A549 (cell line): ENCODE results near the gene ACAD11.

Experiments
- BHLHE40 ChIP-seq: IDR thresholded peaks from 2 replicates; pipeline ENCODE4 v1.6.1; 2012; ENCODE audit warnings: low read depth, low read length, inconsistent platforms
- CEBPB ChIP-seq, 2 experiments: fragments of >200 bp in 1 of 2; sonication (Bioruptor Twin) in 1 of 2; formaldehyde crosslinking in 1 of 2; IDR thresholded peaks; 2 replicates each; pipeline ENCODE4 v1.6.1; 2012 to 2016
- CHD2 ChIP-seq: fragments of 150-350 bp; IDR thresholded peaks from 2 replicates; pipeline ENCODE4 v1.6.1; 2014; ENCODE audit warnings: low read length; ENCODE audit not compliant: partially characterized antibody
- CHD4 ChIP-seq: fragments of 200-600 bp; sonication (generic); IDR thresholded peaks from 2 replicates; pipeline ENCODE4 v1.6.1; 2016; ENCODE audit warnings: antibody characterized with exemption, mild to moderate bottlenecking, borderline replicate concordance
- EP300 ChIP-seq, 2 experiments: fragments of >200 bp; sonication (Bioruptor Twin); formaldehyde crosslinking; IDR thresholded peaks; 2 replicates in 1 of 2; 3 replicates in 1 of 2; pipeline ENCODE4 v1.6.1; 2016 to 2017
- ESRRA ChIP-seq: fragments of 150-350 bp; IDR thresholded peaks from 2 replicates; pipeline ENCODE4 v1.6.1; 2014; ENCODE audit warnings: mild to moderate bottlenecking, low read length, borderline replicate concordance
- HEYL ChIP-seq: fragments of 250-450 bp; sonication (Bioruptor Pico); IDR thresholded peaks from 2 replicates; pipeline ENCODE4 v1.8.0; 2021; ENCODE audit warnings: mild to moderate bottlenecking, moderate library complexity
- MAFK ChIP-seq: fragments of 450-650 bp; IDR thresholded peaks from 2 replicates; pipeline ENCODE4 v1.6.1; 2014; ENCODE audit not compliant: partially characterized antibody
- MAX ChIP-seq: IDR thresholded peaks from 2 replicates; pipeline ENCODE4 v1.6.1; 2012
- POLR2A ChIP-seq: IDR thresholded peaks from 2 replicates; pipeline ENCODE4 v1.6.1; 2012; ENCODE audit warnings: mild to moderate bottlenecking, low read length
- REST ChIP-seq: fragments of 200-600 bp; sonication (generic); IDR thresholded peaks from 2 replicates; pipeline ENCODE4 v1.6.1; 2016; ENCODE audit warnings: antibody characterized with exemption, mild to moderate bottlenecking, moderate library complexity
- RFX5 ChIP-seq: fragments of 450-650 bp; IDR thresholded peaks from 2 replicates; pipeline ENCODE4 v1.7.1; 2014; ENCODE audit warnings: antibody characterized with exemption, mild to moderate bottlenecking, moderate library complexity
- SMC3 ChIP-seq: fragments of >200 bp; sonication (Bioruptor Twin); formaldehyde crosslinking; IDR thresholded peaks from 3 replicates; pipeline ENCODE4 v1.6.1; 2018; ENCODE audit warnings: inconsistent platforms
- TF ChIP-seq, protein P1 (sequence below): fragments of >200 bp; sonication (Bioruptor Twin); formaldehyde crosslinking; IDR thresholded peaks from 3 replicates; pipeline ENCODE4 v1.5.1; 2016

DNA sequence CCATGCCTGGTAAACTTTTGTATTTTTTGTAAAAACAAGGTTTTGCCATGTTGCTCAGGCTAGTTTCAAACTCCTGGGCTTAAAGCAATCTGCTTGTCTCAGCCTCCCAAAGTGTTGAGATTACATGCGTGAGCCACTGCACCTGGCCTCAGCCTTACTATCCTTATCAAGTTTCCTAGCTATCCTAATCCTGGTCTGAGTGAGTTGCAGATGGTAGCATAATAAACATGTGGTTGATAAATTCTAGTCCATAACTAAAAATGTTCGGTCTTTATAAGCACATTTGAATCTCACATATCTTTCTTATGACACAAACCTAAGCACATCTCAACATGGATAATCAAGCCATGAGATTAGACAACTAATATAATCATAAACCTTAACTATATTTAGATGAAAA is 44.1 kb upstream of the ACAD11 start:
- TF ChIP-seq ESRRA (no peak), REST (no peak), POLR2A (no peak), RFX5 (no peak), CHD2 (no peak), SMC3 (no peak), CHD4 (no peak), BHLHE40 (no peak), MAX (no peak), CEBPB (IDR thresholded peaks at IDR 0.05) (no peak), HEYL (CRISPR knock-in tag) (no peak), MAFK (no peak), EP300 (IDR thresholded peaks at IDR 0.05) (no peak)
- TF ChIP-seq, protein P1, sequence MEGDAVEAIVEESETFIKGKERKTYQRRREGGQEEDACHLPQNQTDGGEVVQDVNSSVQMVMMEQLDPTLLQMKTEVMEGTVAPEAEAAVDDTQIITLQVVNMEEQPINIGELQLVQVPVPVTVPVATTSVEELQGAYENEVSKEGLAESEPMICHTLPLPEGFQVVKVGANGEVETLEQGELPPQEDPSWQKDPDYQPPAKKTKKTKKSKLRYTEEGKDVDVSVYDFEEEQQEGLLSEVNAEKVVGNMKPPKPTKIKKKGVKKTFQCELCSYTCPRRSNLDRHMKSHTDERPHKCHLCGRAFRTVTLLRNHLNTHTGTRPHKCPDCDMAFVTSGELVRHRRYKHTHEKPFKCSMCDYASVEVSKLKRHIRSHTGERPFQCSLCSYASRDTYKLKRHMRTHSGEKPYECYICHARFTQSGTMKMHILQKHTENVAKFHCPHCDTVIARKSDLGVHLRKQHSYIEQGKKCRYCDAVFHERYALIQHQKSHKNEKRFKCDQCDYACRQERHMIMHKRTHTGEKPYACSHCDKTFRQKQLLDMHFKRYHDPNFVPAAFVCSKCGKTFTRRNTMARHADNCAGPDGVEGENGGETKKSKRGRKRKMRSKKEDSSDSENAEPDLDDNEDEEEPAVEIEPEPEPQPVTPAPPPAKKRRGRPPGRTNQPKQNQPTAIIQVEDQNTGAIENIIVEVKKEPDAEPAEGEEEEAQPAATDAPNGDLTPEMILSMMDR: no peak
